EH (cell line): ENCODE results near the gene CSF3.

Experiments
- DNase-seq: peaks from one replicate; pipeline ENCODE4 v3.0.0-alpha.2; 2015; ENCODE audit warnings: low read depth

The CSF3 gene, protein sequence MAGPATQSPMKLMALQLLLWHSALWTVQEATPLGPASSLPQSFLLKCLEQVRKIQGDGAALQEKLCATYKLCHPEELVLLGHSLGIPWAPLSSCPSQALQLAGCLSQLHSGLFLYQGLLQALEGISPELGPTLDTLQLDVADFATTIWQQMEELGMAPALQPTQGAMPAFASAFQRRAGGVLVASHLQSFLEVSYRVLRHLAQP

DNA sequence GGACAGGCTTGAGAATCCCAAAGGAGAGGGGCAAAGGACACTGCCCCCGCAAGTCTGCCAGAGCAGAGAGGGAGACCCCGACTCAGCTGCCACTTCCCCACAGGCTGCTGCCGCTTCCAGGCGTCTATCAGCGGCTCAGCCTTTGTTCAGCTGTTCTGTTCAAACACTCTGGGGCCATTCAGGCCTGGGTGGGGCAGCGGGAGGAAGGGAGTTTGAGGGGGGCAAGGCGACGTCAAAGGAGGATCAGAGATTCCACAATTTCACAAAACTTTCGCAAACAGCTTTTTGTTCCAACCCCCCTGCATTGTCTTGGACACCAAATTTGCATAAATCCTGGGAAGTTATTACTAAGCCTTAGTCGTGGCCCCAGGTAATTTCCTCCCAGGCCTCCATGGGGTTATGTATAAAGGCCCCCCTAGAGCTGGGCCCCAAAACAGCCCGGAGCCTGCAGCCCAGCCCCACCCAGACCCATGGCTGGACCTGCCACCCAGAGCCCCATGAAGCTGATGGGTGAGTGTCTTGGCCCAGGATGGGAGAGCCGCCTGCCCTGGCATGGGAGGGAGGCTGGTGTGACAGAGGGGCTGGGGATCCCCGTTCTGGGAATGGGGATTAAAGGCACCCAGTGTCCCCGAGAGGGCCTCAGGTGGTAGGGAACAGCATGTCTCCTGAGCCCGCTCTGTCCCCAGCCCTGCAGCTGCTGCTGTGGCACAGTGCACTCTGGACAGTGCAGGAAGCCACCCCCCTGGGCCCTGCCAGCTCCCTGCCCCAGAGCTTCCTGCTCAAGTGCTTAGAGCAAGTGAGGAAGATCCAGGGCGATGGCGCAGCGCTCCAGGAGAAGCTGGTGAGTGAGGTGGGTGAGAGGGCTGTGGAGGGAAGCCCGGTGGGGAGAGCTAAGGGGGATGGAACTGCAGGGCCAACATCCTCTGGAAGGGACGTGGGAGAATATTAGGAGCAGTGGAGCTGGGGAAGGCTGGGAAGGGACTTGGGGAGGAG is at the start of gene CSF3:
CSF3 (plus strand) TSS at position 436 of the 993 bp plus-strand sequence; CDS start at position 471, 35 bp downstream.
- no peak for DNase-seq

DNA sequence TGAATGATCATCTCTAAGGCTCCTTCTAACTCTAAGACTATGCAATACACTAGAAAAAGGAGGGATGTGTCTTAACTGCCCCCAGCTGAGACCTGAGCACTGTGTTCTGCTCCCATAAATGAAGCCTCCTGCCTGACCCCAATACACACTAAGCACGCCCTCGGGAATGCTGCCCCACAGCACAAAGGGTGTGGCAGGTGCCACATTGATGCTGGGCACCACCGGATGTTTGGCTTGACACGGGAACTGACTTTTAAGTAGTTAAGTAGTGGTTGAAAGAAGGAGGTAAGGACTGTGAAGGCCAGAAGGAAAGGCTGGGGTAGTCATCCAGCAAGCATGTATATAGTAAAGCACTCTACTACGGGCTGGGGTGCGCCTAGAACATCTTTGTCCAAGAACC is 48.5 kb upstream of the CSF3 start:
- no peak for DNase-seq

GRCh38 chr17:39968761-39969160 is 46.5 kb upstream of the CSF3 start:
- no peak for DNase-seq

- no peak for DNase-seq
Observed at GRCh38 chr17:39969375-39969774, 45.9 kb upstream of the CSF3 start.

- DNase-seq, result no peak
Observed at GRCh38 chr17:39970157-39970692, 45.0 kb upstream of the CSF3 start.

- DNase-seq, result no peak
Observed at GRCh38 chr17:39971076-39971603, 44.1 kb upstream of the CSF3 start.

DNA sequence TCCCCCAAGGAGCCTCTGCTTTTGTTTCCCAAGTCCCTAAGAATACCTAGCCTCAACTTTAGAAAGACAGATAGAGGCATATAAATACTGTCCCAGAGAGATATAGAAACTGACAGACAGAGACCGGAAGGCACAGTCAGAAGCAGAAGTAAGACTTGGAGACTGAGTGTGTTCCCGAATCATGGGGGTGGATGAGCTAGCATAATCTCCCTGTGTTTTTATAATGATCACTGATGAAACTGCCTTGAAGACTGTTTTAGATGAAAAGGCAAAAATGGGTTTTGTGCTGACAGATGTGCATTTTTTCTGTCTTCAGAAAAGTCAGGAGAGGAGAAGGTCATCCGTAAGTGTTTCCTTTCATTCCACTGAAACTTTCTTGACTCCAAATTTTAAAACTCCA is 43.0 kb upstream of the CSF3 start:
- DNase-seq, result no peak

- no peak for DNase-seq
Observed at GRCh38 chr17:39973496-39973895, 41.7 kb upstream of the CSF3 start.

DNA sequence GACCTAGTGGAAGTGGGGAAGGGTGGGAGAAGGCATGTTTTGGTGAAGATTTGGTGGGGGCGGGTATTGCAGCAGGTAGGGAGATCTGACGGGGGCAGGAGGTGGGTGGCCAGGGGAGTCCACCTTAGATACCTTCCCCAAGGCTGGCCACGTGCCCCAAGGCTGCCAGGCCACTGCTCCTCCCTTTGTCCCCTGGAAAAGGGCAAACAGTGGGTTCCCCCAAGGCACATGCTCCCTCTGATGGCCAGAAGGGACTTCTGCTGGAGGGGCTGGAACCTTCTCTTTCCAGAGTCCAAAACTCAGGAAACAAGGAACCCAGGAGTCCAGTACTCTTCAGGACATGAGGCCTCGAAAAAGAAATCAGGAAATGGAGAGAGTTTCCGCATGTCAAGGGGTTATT is 40.8 kb upstream of the CSF3 start:
- DNase-seq, result no peak

DNA sequence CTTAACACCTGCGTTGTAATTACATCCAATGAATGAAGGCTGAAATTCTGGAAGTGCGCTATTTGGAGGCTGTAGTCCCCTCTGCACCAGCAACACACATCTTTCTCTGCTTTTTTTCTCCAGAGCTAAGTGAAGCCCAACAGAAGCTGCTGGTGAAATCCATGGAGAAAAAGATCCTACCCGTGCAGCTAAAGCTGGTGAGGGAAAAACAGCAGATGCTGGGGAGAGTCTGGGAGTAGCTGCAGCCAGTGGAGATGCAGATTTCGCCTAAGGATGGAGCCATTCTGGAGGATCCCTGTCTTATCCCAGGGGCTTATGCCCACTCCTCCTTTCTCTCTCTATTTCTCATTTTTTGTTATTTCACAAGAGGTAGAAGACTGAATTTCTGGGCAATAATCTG is 39.4 kb upstream of the CSF3 start:
- DNase-seq, result no peak

GRCh38 chr17:39979016-39979670 is 36.1 kb upstream of the CSF3 start:
- DNase-seq, result peak; percentile 93

GRCh38 chr17:39979893-39980350 is 35.3 kb upstream of the CSF3 start:
- no peak for DNase-seq

DNA sequence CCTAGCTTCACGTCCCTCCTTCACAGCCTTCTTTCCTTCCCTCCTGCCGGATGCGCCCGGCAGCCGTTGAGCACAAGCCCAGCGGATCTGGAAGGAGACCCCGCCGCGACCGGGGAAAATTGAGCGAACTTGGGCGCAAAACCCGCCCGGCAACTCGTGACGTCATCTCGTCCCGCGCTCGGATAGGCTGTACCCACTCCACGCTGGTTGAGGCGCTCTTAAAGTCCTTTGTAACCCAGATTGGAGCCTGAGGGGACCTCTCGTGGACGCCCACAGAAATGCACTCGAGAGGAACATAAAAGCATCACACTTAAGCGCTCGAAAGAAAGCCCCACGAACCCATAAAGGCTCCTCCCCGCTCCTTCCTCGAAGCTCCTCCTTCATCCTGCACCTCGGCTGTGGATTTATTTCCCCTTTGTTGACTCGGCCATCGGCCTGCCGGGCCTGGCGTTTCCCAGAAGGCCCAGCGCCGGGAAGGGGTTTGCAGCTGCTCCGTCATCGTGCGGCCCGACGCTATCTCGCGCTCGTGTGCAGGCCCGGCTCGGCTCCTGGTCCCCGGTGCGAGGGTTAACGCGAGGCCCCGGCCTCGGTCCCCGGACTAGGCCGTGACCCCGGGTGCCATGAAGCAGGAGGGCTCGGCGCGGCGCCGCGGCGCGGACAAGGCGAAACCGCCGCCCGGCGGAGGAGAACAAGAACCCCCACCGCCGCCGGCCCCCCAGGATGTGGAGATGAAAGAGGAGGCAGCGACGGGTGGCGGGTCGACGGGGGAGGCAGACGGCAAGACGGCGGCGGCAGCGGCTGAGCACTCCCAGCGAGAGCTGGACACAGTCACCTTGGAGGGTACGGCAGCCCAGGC is 34.7 kb upstream of the CSF3 start, which contains the start of gene PSMD3:
PSMD3 (plus strand) TSS at position 457 of the 856 bp plus-strand sequence; CDS start at position 621, 164 bp downstream.
- DNase-seq, result peak; percentile 100

GRCh38 chr17:39981207-39981741 is 34.0 kb upstream of the CSF3 start:
- no peak for DNase-seq

DNA sequence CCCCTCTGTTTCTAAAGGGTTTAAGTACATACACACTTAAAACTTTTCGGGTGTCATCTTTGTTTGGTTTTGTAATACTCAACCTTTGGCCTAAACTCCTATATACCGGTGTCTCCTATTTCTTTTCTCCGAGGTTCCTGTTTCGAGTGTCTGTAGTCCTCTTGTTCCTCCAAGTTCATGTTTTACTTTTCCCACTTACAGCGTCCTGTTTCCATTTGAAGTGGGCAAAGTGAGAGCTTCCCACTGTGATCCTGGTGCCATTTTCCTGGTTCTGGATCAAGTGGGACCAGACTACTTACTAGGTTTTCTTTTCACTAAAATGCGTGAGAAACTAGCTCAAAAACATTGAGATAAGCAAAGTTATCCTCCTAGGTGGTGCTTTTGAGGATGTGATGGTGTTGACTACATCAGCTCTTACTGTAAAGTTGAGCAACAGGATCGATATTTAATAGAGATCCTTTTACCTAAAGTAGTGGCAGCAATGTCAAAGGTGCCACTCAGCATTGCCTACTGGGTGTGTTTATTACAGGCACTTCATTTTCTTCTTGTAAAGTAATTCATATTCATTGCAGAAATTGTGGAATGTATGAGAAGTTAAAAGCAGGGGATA is 33.4 kb upstream of the CSF3 start:
- no peak for DNase-seq

DNA sequence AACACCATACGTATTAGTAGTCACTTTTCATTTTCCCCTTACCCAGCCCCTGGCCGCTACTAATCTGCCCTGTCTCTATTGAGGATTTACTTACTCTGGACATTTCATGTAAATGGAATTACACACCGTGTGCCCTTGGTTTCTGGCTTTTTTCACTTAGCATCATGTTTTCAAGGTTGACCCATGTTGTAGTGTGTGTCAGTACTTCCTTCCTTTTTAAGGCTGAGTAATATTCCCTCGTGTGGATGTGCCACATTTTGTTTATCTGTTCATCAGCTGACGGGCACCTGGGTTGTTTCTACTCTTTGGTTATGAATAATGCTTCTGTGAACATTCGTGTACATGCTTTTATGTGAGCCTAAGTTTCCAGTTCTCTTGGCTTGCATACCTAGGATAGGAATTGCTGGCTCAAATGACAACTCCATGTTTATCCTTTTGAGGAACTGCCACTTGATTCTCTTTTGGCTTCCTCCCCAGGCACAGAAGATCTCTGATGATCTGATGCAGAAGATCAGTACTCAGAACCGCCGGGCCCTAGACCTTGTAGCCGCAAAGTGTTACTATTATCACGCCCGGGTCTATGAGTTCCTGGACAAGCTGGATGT is 26.9 kb upstream of the CSF3 start:
- DNase-seq, result no peak

GRCh38 chr17:39994448-39994847 is 20.8 kb upstream of the CSF3 start:
- no peak for DNase-seq

DNA sequence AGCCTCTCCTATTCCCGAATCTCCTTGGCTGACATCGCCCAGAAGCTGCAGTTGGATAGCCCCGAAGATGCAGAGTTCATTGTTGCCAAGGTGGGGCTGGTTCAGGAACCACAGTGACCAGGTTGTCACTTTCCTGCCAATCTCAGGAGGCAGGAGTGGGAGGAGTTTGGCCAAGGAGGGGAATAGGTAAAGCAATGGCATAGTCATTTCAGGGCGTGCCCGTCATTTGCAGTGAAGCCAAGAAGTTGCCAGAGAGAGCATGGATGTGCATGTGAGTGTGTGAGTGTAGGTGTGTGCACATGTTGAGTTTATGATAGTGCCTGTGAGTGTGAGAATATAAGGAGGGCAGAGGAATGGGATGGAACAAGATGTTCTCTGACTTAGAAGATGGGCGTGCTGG is 19.8 kb upstream of the CSF3 start:
- no peak for DNase-seq

GRCh38 chr17:39996162-39996561 is 19.1 kb upstream of the CSF3 start:
- no peak for DNase-seq

GRCh38 chr17:39996800-39997199 is 18.4 kb upstream of the CSF3 start:
- DNase-seq, result no peak
